ENCODE data around the gene CTAGE4. TPM values are rescaled to one million over a fixed set of nuclear protein-coding genes. Genes with fewer than 3 reads are reported as not detected.
"Not testable (repeated sequence)": the region's sequence is repeated elsewhere in the genome, so short reads cannot be mapped to it uniquely, and the experiment has no call there.

Gene CTAGE4
- total RNA-seq, 4 donors from 2014 or later: 0.27 to 1.7 (median 1.1) TPM; not detected in 1

DNA sequence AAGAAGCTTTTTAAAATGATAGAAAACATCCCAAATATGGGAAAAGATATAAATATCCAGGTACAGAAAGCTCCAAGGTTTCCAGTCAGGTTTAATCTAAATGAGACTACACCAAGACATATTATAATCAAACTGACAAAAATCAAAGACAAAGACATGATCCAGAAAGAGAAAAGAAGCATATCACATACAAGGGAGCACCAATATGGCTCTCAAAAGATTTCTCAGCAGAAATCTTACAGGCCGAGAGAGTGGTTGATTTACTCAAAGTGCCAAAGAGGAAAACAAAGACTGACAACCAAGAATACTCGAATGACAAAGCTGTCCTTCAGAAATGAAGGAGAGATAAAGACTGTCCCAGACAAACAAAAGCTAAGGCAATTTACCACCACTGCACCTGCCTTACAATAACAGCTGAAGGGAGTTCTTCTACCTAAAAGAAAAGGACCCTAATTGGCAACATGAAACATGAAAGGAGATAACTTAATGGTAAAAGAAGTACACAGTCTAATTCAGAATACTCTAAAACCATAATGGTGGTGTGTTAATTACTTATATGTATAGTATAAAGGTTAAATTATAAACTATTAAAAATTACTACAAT, 34.9 kb upstream of the CTAGE4 start:
- 78% methylated on average over 2 of the region's 2 CpGs; no CpG with 5 or more reads in 1 of the 2 donors for WGBS, 2 donors (ENCODE audit: low coverage in 1 of 2)
- H3K4me3 ChIP-seq: no peak overlapping the region

DNA sequence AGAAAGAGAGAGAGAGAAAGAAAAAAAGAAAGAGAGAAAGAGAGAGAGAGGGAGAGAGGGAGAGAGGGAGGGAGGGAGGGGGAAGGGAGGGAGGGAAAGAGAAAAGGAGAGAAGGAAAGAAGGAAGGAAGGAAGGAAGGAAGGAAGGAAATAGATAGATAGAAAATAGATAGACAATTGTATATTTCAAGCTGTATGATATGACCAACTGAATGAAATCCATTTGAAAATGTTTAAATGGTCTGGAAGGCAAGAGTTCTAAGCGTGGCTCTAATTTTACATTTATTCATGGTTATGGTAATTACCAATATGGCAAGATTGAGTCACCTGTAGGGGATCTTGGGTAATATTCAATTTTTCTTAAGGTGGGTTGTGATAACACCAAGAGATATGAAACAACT, 24.4 kb upstream of the CTAGE4 start:
- H3K4me3 ChIP-seq: no peak overlapping the region
- WGBS, 2 donors (ENCODE audit: low coverage in 1 of 2): 77 to 83% methylated on average over 1 of the region's 1 CpG
- no peaks in the 10 kb centered on the region for H3K27me3 ChIP-seq
- TF ChIP-seq POLR2A (IDR thresholded peaks at IDR 0.05) (no peak), EP300 (IDR thresholded peaks at IDR 0.05) (no peak), POLR2AphosphoS5 (IDR thresholded peaks at IDR 0.05) (no peak)
- TF ChIP-seq, protein P1, sequence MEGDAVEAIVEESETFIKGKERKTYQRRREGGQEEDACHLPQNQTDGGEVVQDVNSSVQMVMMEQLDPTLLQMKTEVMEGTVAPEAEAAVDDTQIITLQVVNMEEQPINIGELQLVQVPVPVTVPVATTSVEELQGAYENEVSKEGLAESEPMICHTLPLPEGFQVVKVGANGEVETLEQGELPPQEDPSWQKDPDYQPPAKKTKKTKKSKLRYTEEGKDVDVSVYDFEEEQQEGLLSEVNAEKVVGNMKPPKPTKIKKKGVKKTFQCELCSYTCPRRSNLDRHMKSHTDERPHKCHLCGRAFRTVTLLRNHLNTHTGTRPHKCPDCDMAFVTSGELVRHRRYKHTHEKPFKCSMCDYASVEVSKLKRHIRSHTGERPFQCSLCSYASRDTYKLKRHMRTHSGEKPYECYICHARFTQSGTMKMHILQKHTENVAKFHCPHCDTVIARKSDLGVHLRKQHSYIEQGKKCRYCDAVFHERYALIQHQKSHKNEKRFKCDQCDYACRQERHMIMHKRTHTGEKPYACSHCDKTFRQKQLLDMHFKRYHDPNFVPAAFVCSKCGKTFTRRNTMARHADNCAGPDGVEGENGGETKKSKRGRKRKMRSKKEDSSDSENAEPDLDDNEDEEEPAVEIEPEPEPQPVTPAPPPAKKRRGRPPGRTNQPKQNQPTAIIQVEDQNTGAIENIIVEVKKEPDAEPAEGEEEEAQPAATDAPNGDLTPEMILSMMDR (IDR thresholded peaks at IDR 0.05): no peak
- H3K4me1 ChIP-seq: no peaks in the 10 kb centered on the region
- ATAC-seq: no peak
- no peak overlapping the region for H3K27ac ChIP-seq
- H3K9me3 ChIP-seq: peaks cover 0 to 11% (median 0%) of the 10 kb centered on the region in 3 donors
- no peaks in the 10 kb centered on the region for H3K36me3 ChIP-seq

More for the DNA sequence above, 34.9 kb upstream of the CTAGE4 start:
- Histone ChIP-seq H3K27ac (no peak overlapping the region), H3K4me1 (no peaks in the 10 kb centered on the region), H3K27me3 (no peaks in the 10 kb centered on the region), H3K9me3 (peaks cover 0 to 46% (median 0%) of the 10 kb centered on the region in 3 donors), H3K36me3 (no peaks in the 10 kb centered on the region)
- ATAC-seq: no peak
- TF ChIP-seq, protein P1 (IDR thresholded peaks at IDR 0.05): no peak
- TF ChIP-seq POLR2A (IDR thresholded peaks at IDR 0.05): no peak
- TF ChIP-seq POLR2AphosphoS5 (IDR thresholded peaks at IDR 0.05): no peak
- no peak for TF ChIP-seq EP300 (IDR thresholded peaks at IDR 0.05)

DNA sequence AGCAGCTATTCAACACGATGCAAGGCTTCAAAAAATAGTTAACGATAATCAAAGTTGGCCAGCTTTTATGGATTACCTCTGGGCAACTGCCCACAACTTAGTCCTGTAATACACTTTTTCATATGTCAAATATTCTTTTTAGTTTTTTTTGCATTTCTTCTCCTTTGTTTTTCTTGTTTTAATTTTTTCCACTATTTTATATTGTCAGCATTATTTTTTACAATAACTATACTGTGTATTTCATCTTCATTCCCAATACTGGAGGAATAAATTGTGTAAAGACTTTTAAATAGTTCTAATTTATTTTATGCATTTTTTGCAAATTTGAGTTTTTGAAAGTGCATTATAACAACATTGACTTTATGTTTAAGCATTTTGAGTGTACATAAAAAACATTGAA, 18.5 kb upstream of the CTAGE4 start:
- H3K4me1 ChIP-seq: no peaks in the 10 kb centered on the region
- WGBS, 2 donors (ENCODE audit: low coverage in 1 of 2): 64 to 77% methylated on average over 2 of the region's 2 CpGs
- no peaks in the 10 kb centered on the region for H3K36me3 ChIP-seq
- TF ChIP-seq EP300 (IDR thresholded peaks at IDR 0.05) (no peak), POLR2AphosphoS5 (IDR thresholded peaks at IDR 0.05) (no peak), POLR2A (IDR thresholded peaks at IDR 0.05) (no peak)
- TF ChIP-seq, protein P1 (IDR thresholded peaks at IDR 0.05): no peak
- peaks cover 0 to 11% (median 0%) of the 10 kb centered on the region in 3 donors for H3K9me3 ChIP-seq
- no peak overlapping the region for H3K4me3 ChIP-seq
- no peaks in the 10 kb centered on the region for H3K27me3 ChIP-seq
- no peak overlapping the region for H3K27ac ChIP-seq
- no peak for ATAC-seq

DNA sequence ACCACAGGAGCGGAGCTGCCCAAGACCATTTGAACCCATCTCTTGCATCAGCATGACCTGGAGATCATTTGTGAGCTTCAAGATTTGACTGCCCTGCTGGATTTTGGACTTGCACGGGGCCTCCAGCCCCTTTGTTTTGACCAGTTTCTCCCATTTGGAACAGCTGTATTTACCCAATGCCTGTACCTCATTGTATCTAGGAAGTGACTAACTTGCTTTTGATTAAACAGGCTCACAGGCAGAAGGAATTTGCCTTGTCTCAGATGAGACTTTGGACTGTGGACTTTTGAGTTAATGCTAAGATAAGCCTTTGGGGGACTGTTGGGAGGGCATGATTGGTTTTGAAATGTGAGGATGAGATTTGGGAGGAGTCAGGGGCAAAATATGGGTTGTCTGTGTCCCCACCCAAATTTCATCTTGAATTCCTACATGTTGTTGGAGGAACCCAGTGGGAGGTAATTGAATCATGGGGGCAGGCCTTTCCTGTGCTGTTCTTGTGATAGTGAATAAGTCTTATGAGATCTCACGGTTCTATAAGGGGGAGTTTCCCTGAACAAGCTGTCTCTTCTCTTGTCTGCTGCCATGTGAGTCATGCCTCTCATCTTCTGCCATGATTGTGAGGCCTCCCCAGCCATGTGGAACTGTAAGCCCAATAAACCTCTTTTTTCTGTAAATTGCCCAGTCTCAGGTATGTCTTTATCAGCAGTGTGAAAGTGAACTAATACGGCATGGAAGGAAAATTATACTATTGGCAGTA, 11.5 kb upstream of the CTAGE4 start:
- ATAC-seq, H3K4me1 ChIP-seq: not testable (repeated sequence)
- WGBS, 2 donors (ENCODE audit: low coverage in 1 of 2): 44 to 90% methylated on average over 1 to 2 of the region's 4 CpGs

DNA sequence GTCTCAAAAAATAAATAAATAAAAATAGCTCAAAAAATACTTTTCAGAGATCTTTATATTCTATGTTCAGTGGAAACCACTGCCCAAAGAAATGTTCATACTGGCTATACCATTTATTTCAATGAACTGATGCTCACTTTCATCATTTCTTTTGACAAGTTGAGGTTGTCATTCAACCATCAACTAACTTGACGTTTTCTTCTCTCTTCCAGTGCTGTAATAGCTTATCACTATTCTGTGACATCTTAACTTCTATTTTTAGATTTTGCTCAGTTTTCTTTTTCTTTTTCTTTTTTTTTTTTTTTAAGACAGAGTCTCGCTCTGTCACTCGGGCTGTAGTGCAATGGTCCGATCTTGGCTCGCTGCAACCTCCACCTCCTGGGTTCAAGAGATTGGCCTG, 8.7 kb upstream of the CTAGE4 start:
- peaks cover 0 to 13% (median 0%) of the 10 kb centered on the region in 3 donors for H3K9me3 ChIP-seq
- no peak overlapping the region for H3K4me3 ChIP-seq
- H3K36me3 ChIP-seq: no peaks in the 10 kb centered on the region
- peaks cover 7% of the 10 kb centered on the region for H3K27me3 ChIP-seq
- TF ChIP-seq EP300 (IDR thresholded peaks at IDR 0.05) (no peak), POLR2AphosphoS5 (IDR thresholded peaks at IDR 0.05) (no peak), POLR2A (IDR thresholded peaks at IDR 0.05) (no peak)
- TF ChIP-seq, protein P1 (IDR thresholded peaks at IDR 0.05): no peak
- WGBS, 2 donors (ENCODE audit: low coverage in 1 of 2): 61 to 83% methylated on average over 4 to 5 of the region's 5 CpGs
- no peak overlapping the region for H3K27ac ChIP-seq
- H3K4me1 ChIP-seq: no peaks in the 10 kb centered on the region
- no peak for ATAC-seq

More for the DNA sequence above, 11.5 kb upstream of the CTAGE4 start:
- not testable (repeated sequence) for H3K4me3 ChIP-seq, H3K27ac ChIP-seq, H3K27me3 ChIP-seq, H3K36me3 ChIP-seq
- peaks cover 0 to 13% (median 0%) of the 10 kb centered on the region in 3 donors for H3K9me3 ChIP-seq
